H9 (cell line): ENCODE results near the gene KCNIP3. TPM values are rescaled to one million over a fixed set of nuclear protein-coding genes. Genes with fewer than 3 reads are reported as not detected.

Experiments
- DNase-seq: peaks from one replicate; pipeline ENCODE4 v3.0.0-alpha.2; 2017
- H2AFZ ChIP-seq: one replicate; pipeline ENCODE4 v1.6.1; 2013; ENCODE audit warnings: mild to moderate bottlenecking, low read length, control low read depth, moderate library complexity
- H2AK5ac ChIP-seq: 2 replicates; pipeline ENCODE4 v1.6.1; 2013; ENCODE audit warnings: low read length, control low read depth, mixed read lengths; ENCODE audit not compliant: insufficient read length
- H2BK120ac ChIP-seq: one replicate; pipeline ENCODE4 v1.6.1; 2013; ENCODE audit warnings: low read depth, mild to moderate bottlenecking, low read length, control low read depth, inconsistent platforms; ENCODE audit not compliant: poor library complexity, severe bottlenecking
- H2BK12ac ChIP-seq: 2 replicates; pipeline ENCODE4 v1.6.1; 2013; ENCODE audit warnings: low read length, control low read depth, mixed read lengths, low read depth; ENCODE audit not compliant: insufficient read length
- H2BK15ac ChIP-seq: 2 replicates; pipeline ENCODE4 v1.6.1; 2013; ENCODE audit warnings: low read depth, low read length, control low read depth
- H2BK20ac ChIP-seq: one replicate; pipeline ENCODE4 v1.6.1; 2013; ENCODE audit warnings: low read depth, mild to moderate bottlenecking, low read length, control low read depth, inconsistent platforms; ENCODE audit not compliant: poor library complexity, severe bottlenecking
- H2BK5ac ChIP-seq: 2 replicates; pipeline ENCODE4 v1.6.1; 2013; ENCODE audit warnings: low read length, control low read depth, mixed read lengths; ENCODE audit not compliant: insufficient read length
- H3K14ac ChIP-seq: 2 replicates; pipeline ENCODE4 v1.6.1; 2013; ENCODE audit warnings: low read length, control low read depth; ENCODE audit not compliant: insufficient read depth
- H3K18ac ChIP-seq: 2 replicates; pipeline ENCODE4 v1.6.1; 2013; ENCODE audit warnings: low read depth, mild to moderate bottlenecking, mixed read lengths, low read length, control low read depth; ENCODE audit not compliant: insufficient read length
- H3K23ac ChIP-seq: 2 replicates; pipeline ENCODE4 v1.6.1; 2013; ENCODE audit warnings: low read length, control low read depth, mixed read lengths, low read depth; ENCODE audit not compliant: insufficient read length
- H3K23me2 ChIP-seq: 2 replicates; pipeline ENCODE4 v1.6.1; 2013; ENCODE audit warnings: low read depth, mild to moderate bottlenecking, mixed read lengths, low read length, control low read depth; ENCODE audit not compliant: insufficient read length, poor library complexity, severe bottlenecking
- H3K27ac ChIP-seq: 2 replicates; pipeline ENCODE4 v1.5.1; 2013; ENCODE audit warnings: low read length, control low read depth, mixed read lengths, low read depth; ENCODE audit not compliant: insufficient read length
- H3K27me3 ChIP-seq: 2 replicates; pipeline ENCODE4 v1.6.1; 2013; ENCODE audit warnings: low read length, control low read depth, inconsistent platforms; ENCODE audit not compliant: insufficient read depth
- H3K4ac ChIP-seq: 2 replicates; pipeline ENCODE4 v1.6.1; 2013; ENCODE audit warnings: low read depth, mild to moderate bottlenecking, control low read depth, inconsistent platforms, low read length, moderate library complexity
- H3K4me1 ChIP-seq: 2 replicates; pipeline ENCODE4 v1.6.1; 2013; ENCODE audit warnings: low read length, control low read depth, inconsistent platforms; ENCODE audit not compliant: insufficient read depth
- H3K4me2 ChIP-seq: 2 replicates; pipeline ENCODE4 v1.6.1; 2013; ENCODE audit warnings: low read length, control low read depth, mixed read lengths; ENCODE audit not compliant: insufficient read length, insufficient read depth
- H3K56ac ChIP-seq: 2 replicates; pipeline ENCODE4 v1.6.1; 2013; ENCODE audit warnings: low read depth, mild to moderate bottlenecking, mixed read lengths, low read length, control low read depth; ENCODE audit not compliant: insufficient read length
- H3K79me1 ChIP-seq: 2 replicates; pipeline ENCODE4 v1.6.1; 2013; ENCODE audit warnings: low read depth, mild to moderate bottlenecking, moderate library complexity, low read length, control low read depth, inconsistent platforms; ENCODE audit not compliant: insufficient read depth, poor library complexity, severe bottlenecking
- H3K79me2 ChIP-seq: 2 replicates; pipeline ENCODE4 v1.6.1; 2013; ENCODE audit warnings: low read length, control low read depth, inconsistent platforms; ENCODE audit not compliant: insufficient read depth
- H3K9ac ChIP-seq: 2 replicates; pipeline ENCODE4 v1.6.1; 2013; ENCODE audit warnings: low read length, control low read depth, mixed read lengths; ENCODE audit not compliant: insufficient read length; ENCODE audit errors: extremely low read depth
- H3K9me3 ChIP-seq: one replicate; pipeline ENCODE4 v1.6.1; 2013; ENCODE audit warnings: low read depth, low read length, inconsistent platforms; ENCODE audit not compliant: control insufficient read depth
- H3T11ph ChIP-seq: one replicate; pipeline ENCODE4 v1.6.1; 2013; ENCODE audit warnings: mild to moderate bottlenecking, low read length, control low read depth, inconsistent platforms
- H4K20me1 ChIP-seq: one replicate; pipeline ENCODE4 v1.6.1; 2013; ENCODE audit not compliant: control insufficient read depth, insufficient read length, insufficient read depth
- H4K5ac ChIP-seq: 2 replicates; pipeline ENCODE4 v1.6.1; 2013; ENCODE audit warnings: low read depth, mild to moderate bottlenecking, mixed read lengths, low read length, control low read depth; ENCODE audit not compliant: insufficient read length
- H4K8ac ChIP-seq: replicated peaks from 2 replicates; pipeline ENCODE4 v1.6.1; 2013; ENCODE audit warnings: low read length, control low read depth, mixed read lengths, low read depth; ENCODE audit not compliant: insufficient read length
- H4K91ac ChIP-seq: 2 replicates; pipeline ENCODE4 v1.6.1; 2013; ENCODE audit warnings: low read depth, mild to moderate bottlenecking, moderate library complexity, mixed read lengths, low read length, control low read depth; ENCODE audit not compliant: insufficient read length
- H3K27ac Mint-ChIP-seq, 3 experiments: 2 replicates in 2 of 3; 3 replicates in 1 of 3; pipeline ENCODE4 v1.8.0; 2020 to 2021; ENCODE audit warnings: mixed read lengths in 3 of 3, mild to moderate bottlenecking in 1 of 3, moderate library complexity in 1 of 3
- H3K27me3 Mint-ChIP-seq: 2 replicates; pipeline ENCODE4 v1.8.0; 2021; ENCODE audit warnings: low read depth, mild to moderate bottlenecking, moderate library complexity, mixed read lengths
- H3K36me3 Mint-ChIP-seq, 3 experiments: 2 replicates in 2 of 3; 3 replicates in 1 of 3; pipeline ENCODE4 v1.8.0; 2020 to 2021; ENCODE audit warnings: low read depth in 3 of 3, mixed read lengths in 3 of 3; ENCODE audit not compliant: insufficient read depth in 1 of 3
- H3K4me1 Mint-ChIP-seq, 2 experiments: 2 replicates each; pipeline ENCODE4 v1.8.0; 2020; ENCODE audit warnings: mixed read lengths in 2 of 2
- H3K4me3 Mint-ChIP-seq, 2 experiments: 2 replicates in 1 of 2; 3 replicates in 1 of 2; pipeline ENCODE4 v1.8.0; 2020 to 2021; ENCODE audit warnings: mild to moderate bottlenecking in 2 of 2, mixed read lengths in 2 of 2, moderate library complexity in 1 of 2
- H3K9me3 Mint-ChIP-seq, 2 experiments: 2 replicates in 1 of 2; 3 replicates in 1 of 2; pipeline ENCODE4 v1.8.0; 2020; ENCODE audit warnings: mild to moderate bottlenecking in 2 of 2, mixed read lengths in 2 of 2, moderate library complexity in 1 of 2
- CTCF ChIP-seq: fragments of 200-600 bp; sonication (generic); conservative IDR thresholded peaks from 3 replicates; pipeline ENCODE4 v1.8.0; 2021; ENCODE audit warnings: antibody characterized with exemption, mild to moderate bottlenecking
- WGBS: extraction: QIAGEN DNeasy Blood & Tissue Kit; methylation state at CpG from one replicate; pipeline ENCODE4 v1.1.7; 2013; ENCODE audit warnings: missing lambda C conversion rate, low lambda C conversion rate, mixed read lengths; ENCODE audit not compliant: insufficient read length; ENCODE audit errors: extremely low coverage; 5-methylcytosine and 5-hydroxymethylcytosine counted together
- total RNA-seq: library from RNA; stranded (reverse); gene quantifications from 2 replicates; pipeline ENCODE4 v1.2.1, GENCODE V29; 2021

KCNIP3 gene
- total RNA-seq, 1 experiment from 2014 or later, result 1.5 TPM

- no peaks in the 10 kb centered on the region; the same call in 1 of the 2 replicates for H3K27me3 Mint-ChIP-seq
- no peak overlapping the region; the same call in 1 of the 2 replicates for H3K14ac ChIP-seq
- H3K4me1 ChIP-seq, result no peaks in the 10 kb centered on the region; the same call in 1 of the 2 replicates
- H2BK12ac ChIP-seq, result no peak overlapping the region
- no peaks in the 10 kb centered on the region for H3K9me3 ChIP-seq
- no peaks in the 10 kb centered on the region for H3K27me3 ChIP-seq
- H3K9me3 Mint-ChIP-seq, result no peaks in the 10 kb centered on the region
- H2BK20ac ChIP-seq, result no peak overlapping the region
- no peak overlapping the region for H3K18ac ChIP-seq
- no peak overlapping the region for H3K23ac ChIP-seq
- no peak overlapping the region for H2AK5ac ChIP-seq
- H3K56ac ChIP-seq, result no peak overlapping the region
- H3T11ph ChIP-seq, result no peak overlapping the region
- no peak overlapping the region for H2AFZ ChIP-seq
- H4K91ac ChIP-seq, result no peak overlapping the region
- no peak overlapping the region for H3K9ac ChIP-seq
- no peak overlapping the region for H2BK5ac ChIP-seq
- no peak overlapping the region for H3K4me3 Mint-ChIP-seq
- TF ChIP-seq CTCF, result no peak
- no peak overlapping the region for H3K4ac ChIP-seq
- no peak overlapping the region for H2BK15ac ChIP-seq
- H4K5ac ChIP-seq, result no peak overlapping the region
- H4K20me1 ChIP-seq, result no peaks in the 10 kb centered on the region
- no peaks in the 10 kb centered on the region for H3K23me2 ChIP-seq
- H4K8ac ChIP-seq, result no peak overlapping the region
- no peak overlapping the region; a peak in 1 of 7 replicates for H3K27ac Mint-ChIP-seq
- H3K4me1 Mint-ChIP-seq, result peaks cover 16 to 31% of the 10 kb centered on the region in 2 experiments
- no peaks in the 10 kb centered on the region for H3K79me1 ChIP-seq
- H3K27ac ChIP-seq, result no peak overlapping the region
- H3K79me2 ChIP-seq, result no peaks in the 10 kb centered on the region
- no peak for DNase-seq
- H3K36me3 Mint-ChIP-seq, result peaks cover 0 to 2% (median 0%) of the 10 kb centered on the region in 3 experiments; a peak in 1 of 7 replicates
- no peak overlapping the region for H2BK120ac ChIP-seq
- no peak overlapping the region for H3K4me2 ChIP-seq
- WGBS, result no CpG with 5 or more reads among the region's 12 CpGs
These were observed 18.4 kb upstream of the KCNIP3 start for GRCh38 chr2:95278637-95279225.
